Adrenal gland (tissue), 5 donors: Measurements from ENCODE around the gene NRDC.

Experiments used
- POLR2A ChIP-seq, 2 donors: fragments of 450-650 bp; IDR thresholded peaks; one replicate each; pipeline ENCODE4 v1.6.1; 2017; ENCODE audit warnings: antibody characterized with exemption in 2 of 2, mild to moderate bottlenecking in 2 of 2, moderate library complexity in 1 of 2
- TF ChIP-seq, protein P1 (sequence below), 6 experiments: fragments of 450-650 bp in 4 of 6; fragments of 200-600 bp in 2 of 6; sonication (generic) in 1 of 6; IDR thresholded peaks; 1 replicate in 5 of 6; 2 replicates in 1 of 6; pipeline versions ENCODE4 v1.5.1 to v1.8.0; 2016 to 2021; ENCODE audit warnings: antibody characterized with exemption in 6 of 6, mild to moderate bottlenecking in 2 of 6, moderate library complexity in 1 of 6
- donor health status: DM: no; HTN: no; CAD: no.

DNA sequence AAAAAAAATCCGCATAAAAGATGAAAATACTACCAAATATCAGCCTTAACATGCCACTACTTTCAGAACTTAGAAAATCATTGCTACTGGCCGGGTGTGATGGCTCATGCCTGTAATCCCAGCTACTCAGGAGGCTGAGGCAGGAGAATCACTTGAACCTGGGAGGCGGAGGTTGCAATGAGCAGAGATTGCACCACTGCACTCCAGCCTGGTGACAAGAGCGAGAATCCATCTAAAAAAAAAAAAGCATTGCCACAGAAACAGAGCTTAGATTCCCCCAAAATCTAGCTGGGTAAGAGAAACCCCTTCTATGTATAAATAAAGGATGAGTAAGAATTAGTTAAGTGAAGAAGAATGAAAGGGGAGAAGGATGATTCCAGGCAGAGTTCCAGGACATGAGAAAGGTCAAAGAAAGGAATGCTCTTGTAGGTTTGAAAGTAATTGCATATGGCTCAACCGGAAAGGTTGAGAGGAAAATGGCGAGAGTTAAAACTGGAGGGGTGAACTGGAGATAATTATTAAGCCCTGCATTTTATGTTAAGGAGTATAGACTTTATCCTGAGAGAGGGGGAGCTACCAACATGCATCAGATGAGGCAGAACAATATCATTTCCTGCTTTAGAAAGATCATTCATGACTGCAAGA is 19.7 kb upstream of the NRDC start:
- TF ChIP-seq, protein P1, sequence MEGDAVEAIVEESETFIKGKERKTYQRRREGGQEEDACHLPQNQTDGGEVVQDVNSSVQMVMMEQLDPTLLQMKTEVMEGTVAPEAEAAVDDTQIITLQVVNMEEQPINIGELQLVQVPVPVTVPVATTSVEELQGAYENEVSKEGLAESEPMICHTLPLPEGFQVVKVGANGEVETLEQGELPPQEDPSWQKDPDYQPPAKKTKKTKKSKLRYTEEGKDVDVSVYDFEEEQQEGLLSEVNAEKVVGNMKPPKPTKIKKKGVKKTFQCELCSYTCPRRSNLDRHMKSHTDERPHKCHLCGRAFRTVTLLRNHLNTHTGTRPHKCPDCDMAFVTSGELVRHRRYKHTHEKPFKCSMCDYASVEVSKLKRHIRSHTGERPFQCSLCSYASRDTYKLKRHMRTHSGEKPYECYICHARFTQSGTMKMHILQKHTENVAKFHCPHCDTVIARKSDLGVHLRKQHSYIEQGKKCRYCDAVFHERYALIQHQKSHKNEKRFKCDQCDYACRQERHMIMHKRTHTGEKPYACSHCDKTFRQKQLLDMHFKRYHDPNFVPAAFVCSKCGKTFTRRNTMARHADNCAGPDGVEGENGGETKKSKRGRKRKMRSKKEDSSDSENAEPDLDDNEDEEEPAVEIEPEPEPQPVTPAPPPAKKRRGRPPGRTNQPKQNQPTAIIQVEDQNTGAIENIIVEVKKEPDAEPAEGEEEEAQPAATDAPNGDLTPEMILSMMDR (IDR thresholded peaks at IDR 0.05), result no peak
- TF ChIP-seq POLR2A (IDR thresholded peaks at IDR 0.05), result no peak
